Fibroblast of villous mesenchyme (primary cell): ENCODE data around the gene ROR1. TPM values are rescaled to one million over a fixed set of nuclear protein-coding genes. Genes with fewer than 3 reads are reported as not detected.

Experiments
- DNase-seq: peaks from one replicate; pipeline ENCODE4 v3.0.0-alpha.2; 2010; ENCODE audit warnings: low read depth
- H3K4me3 ChIP-seq: 2 replicates; pipeline ENCODE4 v1.5.1; 2011; ENCODE audit warnings: low read depth, mild to moderate bottlenecking, low read length
- total RNA-seq: library from RNA; depleted of rRNA; stranded (reverse); fragments of >200 nt; gene quantifications from 2 replicates; pipeline ENCODE4 v1.2.3, GENCODE V29; 2012
- TF ChIP-seq, protein P1 (sequence below): IDR thresholded peaks from 2 replicates; pipeline ENCODE4 v1.5.1; 2012; ENCODE audit warnings: low read depth, mild to moderate bottlenecking, low read length; ENCODE audit not compliant: insufficient read depth

Gene ROR1
- total RNA-seq, 1 donor = 8.6 TPM

DNA sequence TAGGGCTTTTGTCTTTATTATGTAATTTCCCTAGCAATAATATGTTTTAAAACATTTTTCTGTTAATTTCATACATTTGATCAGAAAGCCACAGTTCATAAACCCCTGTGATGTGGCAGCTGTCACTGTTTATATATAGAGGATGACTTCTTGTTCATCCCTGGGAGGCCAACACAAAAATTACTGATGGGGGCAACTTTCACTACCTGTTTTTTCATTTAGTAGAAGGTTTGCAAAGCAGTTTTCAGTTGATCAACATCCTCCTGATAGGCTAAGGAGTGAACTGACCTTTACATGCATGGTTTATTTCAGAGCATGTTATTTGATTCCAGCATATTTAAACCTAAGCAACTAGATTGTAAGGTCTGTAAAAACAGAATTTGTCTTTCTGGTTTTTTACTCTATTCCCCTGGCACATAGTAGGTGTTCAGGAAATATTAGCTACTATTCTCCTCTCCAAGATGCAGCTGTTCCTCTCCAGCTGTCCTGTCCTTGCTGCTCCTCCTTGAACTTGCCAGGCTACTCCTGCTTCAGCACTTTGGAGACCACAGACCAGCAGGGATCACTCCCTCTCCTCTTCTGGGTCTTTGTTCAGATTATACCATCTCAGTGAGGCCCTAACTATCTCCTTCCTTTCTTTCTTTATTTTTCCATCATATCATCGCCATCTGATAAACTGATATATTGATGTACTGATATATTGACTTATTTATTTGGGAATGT lies 54.7 kb downstream of the ROR1 start:
- DNase-seq = no peak
- TF ChIP-seq, protein P1, sequence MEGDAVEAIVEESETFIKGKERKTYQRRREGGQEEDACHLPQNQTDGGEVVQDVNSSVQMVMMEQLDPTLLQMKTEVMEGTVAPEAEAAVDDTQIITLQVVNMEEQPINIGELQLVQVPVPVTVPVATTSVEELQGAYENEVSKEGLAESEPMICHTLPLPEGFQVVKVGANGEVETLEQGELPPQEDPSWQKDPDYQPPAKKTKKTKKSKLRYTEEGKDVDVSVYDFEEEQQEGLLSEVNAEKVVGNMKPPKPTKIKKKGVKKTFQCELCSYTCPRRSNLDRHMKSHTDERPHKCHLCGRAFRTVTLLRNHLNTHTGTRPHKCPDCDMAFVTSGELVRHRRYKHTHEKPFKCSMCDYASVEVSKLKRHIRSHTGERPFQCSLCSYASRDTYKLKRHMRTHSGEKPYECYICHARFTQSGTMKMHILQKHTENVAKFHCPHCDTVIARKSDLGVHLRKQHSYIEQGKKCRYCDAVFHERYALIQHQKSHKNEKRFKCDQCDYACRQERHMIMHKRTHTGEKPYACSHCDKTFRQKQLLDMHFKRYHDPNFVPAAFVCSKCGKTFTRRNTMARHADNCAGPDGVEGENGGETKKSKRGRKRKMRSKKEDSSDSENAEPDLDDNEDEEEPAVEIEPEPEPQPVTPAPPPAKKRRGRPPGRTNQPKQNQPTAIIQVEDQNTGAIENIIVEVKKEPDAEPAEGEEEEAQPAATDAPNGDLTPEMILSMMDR = no peak
- no peak overlapping the region for H3K4me3 ChIP-seq

DNA sequence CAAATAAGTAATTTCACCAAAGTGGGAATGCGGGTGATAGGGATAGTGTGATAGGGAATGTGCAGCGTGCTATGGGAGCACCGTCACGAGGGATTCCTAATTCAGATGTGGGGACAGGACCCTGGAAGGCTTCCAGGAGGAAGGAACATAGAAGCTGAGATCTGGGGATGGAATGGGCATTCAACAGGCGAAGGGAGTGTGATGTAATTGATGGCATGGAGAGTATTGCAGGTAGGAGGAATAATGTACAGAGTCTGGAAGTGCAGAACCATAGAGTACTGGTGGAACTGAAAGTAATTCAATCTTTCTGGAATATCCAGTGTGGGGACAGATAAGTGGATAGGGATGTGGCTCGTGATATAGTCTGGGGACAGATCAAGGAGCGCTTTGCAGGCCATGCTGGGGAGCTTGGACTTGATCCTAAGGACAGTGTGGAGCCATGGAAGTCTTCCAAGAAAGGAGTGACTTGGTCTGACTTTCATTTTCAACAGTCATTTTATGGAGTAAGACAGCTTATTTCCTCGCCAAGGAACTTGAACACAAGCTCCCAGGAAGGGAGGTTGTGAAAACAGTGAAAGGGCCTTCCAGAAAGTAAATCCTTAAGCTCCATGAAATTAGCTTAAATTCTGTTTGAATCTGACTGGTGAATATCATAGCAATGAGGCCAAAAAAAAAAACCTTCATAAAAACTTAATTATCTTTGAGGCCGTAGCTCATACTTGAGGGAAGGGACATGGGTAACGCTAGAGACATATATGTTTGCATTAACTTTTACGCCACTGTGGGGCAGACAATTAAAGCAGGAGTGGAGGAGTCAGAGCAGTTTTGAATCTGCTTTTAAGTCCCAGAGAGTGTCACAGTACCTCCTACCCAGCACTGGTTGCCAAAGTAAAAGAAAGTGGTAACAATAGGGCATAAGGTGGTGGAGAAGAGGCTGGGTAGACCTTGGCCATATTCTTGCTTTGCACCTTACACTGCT lies 55.8 kb downstream of the ROR1 start:
- H3K4me3 ChIP-seq = no peak overlapping the region
- peak; percentile 53 for DNase-seq
- TF ChIP-seq, protein P1 = no peak

GRCh38 chr1:63831409-63831808 lies 57.6 kb downstream of the ROR1 start:
- no peak for DNase-seq
- TF ChIP-seq, protein P1 = no peak
- no peak overlapping the region for H3K4me3 ChIP-seq

GRCh38 chr1:63833363-63834119 lies 59.7 kb downstream of the ROR1 start:
- TF ChIP-seq, protein P1 = no peak
- peak; percentile 33 for DNase-seq
- no peak overlapping the region for H3K4me3 ChIP-seq

DNA sequence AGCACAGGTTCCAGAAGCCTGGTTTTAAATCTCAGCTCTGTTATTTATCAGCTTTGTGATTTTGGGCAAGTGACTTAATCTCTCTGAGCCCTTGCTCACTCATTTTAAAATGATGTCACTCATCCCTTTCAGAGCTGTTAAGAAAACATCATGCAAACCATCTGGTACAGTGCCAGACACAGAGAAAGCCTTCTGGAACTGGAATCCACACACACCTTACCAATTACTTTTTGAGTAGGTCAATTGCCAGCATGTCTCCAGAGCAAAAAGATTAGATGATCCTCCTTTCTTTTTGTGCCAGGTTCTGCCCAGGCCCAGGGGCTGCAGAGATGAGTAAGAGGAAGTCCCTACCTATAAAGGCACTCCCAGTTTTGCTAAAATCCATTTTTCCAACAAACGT lies 61.3 kb downstream of the ROR1 start:
- no peak overlapping the region for H3K4me3 ChIP-seq
- DNase-seq = no peak
- TF ChIP-seq, protein P1 = no peak

DNA sequence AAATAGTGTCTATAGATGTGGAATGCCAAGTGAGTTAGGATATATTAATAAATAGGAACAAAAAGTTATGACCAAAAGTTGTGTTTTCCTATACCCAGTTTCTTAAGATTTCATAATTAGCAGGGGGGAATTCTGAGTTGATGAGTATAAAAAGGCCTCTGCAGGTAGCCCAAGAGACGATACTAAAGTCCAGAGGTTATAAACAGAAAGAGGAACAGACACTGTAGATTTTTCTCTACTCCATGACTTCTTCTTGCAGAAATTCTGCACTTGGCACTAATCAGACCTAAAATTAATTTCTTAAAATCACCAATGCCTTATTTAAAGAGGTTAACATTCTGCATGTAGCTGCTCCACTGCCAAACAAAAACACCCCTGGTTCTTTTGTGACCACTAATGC lies 62.6 kb downstream of the ROR1 start:
- no peak for DNase-seq

More for the DNA sequence above, 62.6 kb downstream of the ROR1 start:
- H3K4me3 ChIP-seq = no peak overlapping the region
- TF ChIP-seq, protein P1 = no peak
